Measurements from ENCODE around the gene FGF11. TPM values are rescaled to one million over a fixed set of nuclear protein-coding genes. Genes with fewer than 3 reads are reported as not detected.

FGF11 gene
- total and polyA plus RNA-seq, 2 of the 13 experiments (the other 11 are each of a cell fraction or from before 2014, with no cell fraction given): 0.20 to 7.6 TPM

DNA sequence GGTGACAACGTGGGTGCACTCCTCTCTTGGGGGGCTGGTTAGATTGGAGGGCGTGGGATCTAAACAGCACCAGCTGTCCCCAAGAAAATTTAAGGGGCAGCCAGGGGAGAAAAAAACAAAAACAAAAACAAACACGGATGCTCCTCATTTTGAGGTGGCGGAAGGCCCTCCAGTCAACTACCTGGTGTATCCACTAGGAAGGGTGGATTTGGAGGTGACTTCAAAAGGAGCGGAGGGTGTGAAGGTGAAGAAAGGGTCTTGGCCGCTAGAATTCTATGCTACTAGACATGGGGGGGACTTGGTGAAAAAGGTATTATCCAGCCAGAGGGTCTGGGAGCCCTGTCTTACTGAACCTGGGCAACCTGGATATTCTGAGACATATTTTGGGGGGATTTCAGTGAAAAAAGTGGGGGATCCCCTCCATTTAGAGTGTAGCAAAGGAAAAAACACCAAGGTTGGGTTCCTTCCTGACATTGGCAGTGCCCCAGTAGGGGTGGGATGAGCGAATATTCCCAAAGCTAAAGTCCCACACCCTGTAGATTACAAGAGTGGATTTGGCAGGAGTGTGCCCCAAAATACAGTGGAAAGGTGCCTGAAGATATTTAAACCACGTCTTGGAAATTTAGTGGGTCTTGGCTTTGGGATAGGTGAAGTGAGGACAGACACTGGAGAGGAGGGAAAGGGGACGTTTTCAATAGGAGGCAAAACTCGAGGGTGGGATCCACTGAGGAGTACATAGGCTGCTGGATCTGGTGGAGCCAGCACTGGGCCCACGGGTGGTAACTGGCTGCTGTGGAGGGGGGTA lies 454 bp upstream of the FGF11 start (continued):
- TF ChIP-seq, protein P1, sequence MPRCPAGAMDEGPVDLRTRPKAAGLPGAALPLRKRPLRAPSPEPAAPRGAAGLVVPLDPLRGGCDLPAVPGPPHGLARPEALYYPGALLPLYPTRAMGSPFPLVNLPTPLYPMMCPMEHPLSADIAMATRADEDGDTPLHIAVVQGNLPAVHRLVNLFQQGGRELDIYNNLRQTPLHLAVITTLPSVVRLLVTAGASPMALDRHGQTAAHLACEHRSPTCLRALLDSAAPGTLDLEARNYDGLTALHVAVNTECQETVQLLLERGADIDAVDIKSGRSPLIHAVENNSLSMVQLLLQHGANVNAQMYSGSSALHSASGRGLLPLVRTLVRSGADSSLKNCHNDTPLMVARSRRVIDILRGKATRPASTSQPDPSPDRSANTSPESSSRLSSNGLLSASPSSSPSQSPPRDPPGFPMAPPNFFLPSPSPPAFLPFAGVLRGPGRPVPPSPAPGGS (CRISPR knock-in tag; IDR thresholded peaks at IDR 0.05): no peak
- TF ChIP-seq SRY (CRISPR knock-in tag; IDR thresholded peaks at IDR 0.05) (no peak), ZNF232 (CRISPR knock-in tag; IDR thresholded peaks at IDR 0.05; ENCODE audit: borderline replicate concordance) (no peak)

DNA sequence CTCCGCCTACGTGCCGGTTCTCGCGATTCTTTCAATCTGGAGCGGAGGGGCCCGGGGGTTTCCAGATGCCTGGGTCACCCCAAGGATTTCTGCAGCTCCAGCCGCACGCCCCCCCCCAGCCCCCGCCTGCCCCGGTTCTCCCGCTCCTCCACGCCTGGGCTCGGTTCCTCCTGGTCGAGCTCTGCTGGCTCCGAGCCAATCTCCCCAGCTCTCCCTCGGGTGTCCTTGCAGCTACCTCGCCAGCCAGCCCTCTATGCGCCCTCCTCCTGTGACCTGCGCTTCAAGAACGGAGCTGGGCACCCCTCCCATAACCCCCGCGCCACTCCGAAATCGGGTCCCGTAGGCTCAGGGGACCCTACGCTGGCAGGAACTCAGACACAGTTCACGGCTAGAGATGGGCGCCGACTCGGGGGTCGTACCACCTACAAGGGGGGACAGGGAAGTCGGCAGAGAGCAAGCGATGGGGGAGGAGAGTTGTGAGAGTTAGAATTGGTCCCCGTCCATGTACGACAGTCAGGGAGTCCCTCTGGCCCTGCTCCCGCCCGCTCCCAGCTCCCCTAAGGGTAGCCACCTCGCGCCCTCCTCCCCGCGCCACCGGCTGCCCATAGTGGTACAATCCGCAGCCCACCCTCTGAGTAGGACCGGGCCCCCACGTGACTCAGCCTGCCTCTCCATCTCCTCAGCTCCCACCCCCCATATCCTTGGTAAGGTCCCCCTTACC lies 961 bp downstream of the FGF11 start:
- ATAC-seq (peak; percentile 13), FAIRE-seq (no peak), DNase-seq (ENCODE audit: low spot score) (no peak)
- Histone ChIP-seq H3K9me3 (ENCODE audit: low read length) (no peaks in the 10 kb centered on the region), H3K4me1 (ENCODE audit: insufficient read depth, low read length) (peaks cover 57% of the 10 kb centered on the region), H3K79me2 (ENCODE audit: insufficient read depth, low read length) (no peaks in the 10 kb centered on the region), H3K9ac (ENCODE audit: insufficient read depth, low read depth, low read length) (peak overlapping the region; percentile 68), H3K27me3 (ENCODE audit: control insufficient read depth in 1 of 2, insufficient read depth in 2 of 2, low read length in 2 of 2) (peaks cover 6 to 27% of the 10 kb centered on the region in 2 experiments; a peak in 4 of 5 replicates), H3K36me3 (replicated peaks in 1 of 2; ENCODE audit: control insufficient read depth in 1 of 2, insufficient read depth in 2 of 2, low read length in 2 of 2) (no peaks in the 10 kb centered on the region), H3K4me2 (ENCODE audit: low read depth, low read length) (peak overlapping the region; percentile 94), H2AFZ (ENCODE audit: low read length) (no peak overlapping the region), H4K20me1 (ENCODE audit: insufficient read depth, low read length) (no peaks in the 10 kb centered on the region), H3K4me3 (replicated peaks in 1 of 3; ENCODE audit: insufficient read depth in 1 of 3, low read depth in 2 of 3, low read length in 3 of 3) (peak overlapping the region; percentile 60 to 80 (median 73)), H3K27ac (ENCODE audit: extremely low read length, insufficient read depth, low read length) (peak overlapping the region; percentile 29)
- in situ Hi-C loops (cut with HindIII; ENCODE audit: extremely low pct_ligation_motif_present, low pct_unique_long_range_greater_than_20kb): no loop called here
- POLR2A ChIA-PET: interaction anchor here (0.5 to 2.8 kb wide), 8 partner anchors 37 to 262 kb away, joined by 3 to 21 read pairs (median 4); partner anchors contain the start of genes NEURL4, PLSCR3, TMEM256 and ZBTB4
- intact Hi-C loops (cut with micrococcal nuclease; ENCODE audit: unreplicated experiment): no loop called here
- CTCF ChIA-PET (ENCODE audit: low intra/inter-chr PET ratio, low total read pairs): interaction anchor here (0.6 kb wide), 1 partner anchor 121 kb away, joined by 3 read pairs; no protein-coding TSS in a partner anchor
- BruUV-seq (replicated peaks): no TSS peak
- WGBS (ENCODE audit: low lambda C conversion rate): 8% methylated on average over 27 of the region's 46 CpGs
- TF ChIP-seq ATF7 (IDR thresholded peaks at IDR 0.05) (no peak), ATF7 (CRISPR knock-in tag; IDR thresholded peaks at IDR 0.05) (0 out of 2 replicates have a peak, but pooled peaks have one; percentile 29), PHF21A (CRISPR knock-in tag; IDR thresholded peaks at IDR 0.05) (0 out of 2 replicates have a peak, but pooled peaks have one; percentile 2), ZNF556 (CRISPR knock-in tag; IDR thresholded peaks at IDR 0.05; ENCODE audit: borderline replicate concordance) (0 out of 2 replicates have a peak, but pooled peaks have one; percentile 21), CBX5 (CRISPR knock-in tag; IDR thresholded peaks at IDR 0.05; ENCODE audit: borderline replicate concordance) (0 out of 2 replicates have a peak, but pooled peaks have one; percentile 22), MAZ (IDR thresholded peaks at IDR 0.05; ENCODE audit: borderline replicate concordance, low read depth, low read length) (no peak), MAZ (CRISPR knock-in tag; IDR thresholded peaks at IDR 0.05; ENCODE audit: low read depth) (peak; percentile 42; the same call in 1 of the 2 replicates), SP4 (CRISPR knock-in tag; IDR thresholded peaks at IDR 0.05) (0 out of 2 replicates have a peak, but pooled peaks have one; percentile 40)
- TF ChIP-seq, protein P2, sequence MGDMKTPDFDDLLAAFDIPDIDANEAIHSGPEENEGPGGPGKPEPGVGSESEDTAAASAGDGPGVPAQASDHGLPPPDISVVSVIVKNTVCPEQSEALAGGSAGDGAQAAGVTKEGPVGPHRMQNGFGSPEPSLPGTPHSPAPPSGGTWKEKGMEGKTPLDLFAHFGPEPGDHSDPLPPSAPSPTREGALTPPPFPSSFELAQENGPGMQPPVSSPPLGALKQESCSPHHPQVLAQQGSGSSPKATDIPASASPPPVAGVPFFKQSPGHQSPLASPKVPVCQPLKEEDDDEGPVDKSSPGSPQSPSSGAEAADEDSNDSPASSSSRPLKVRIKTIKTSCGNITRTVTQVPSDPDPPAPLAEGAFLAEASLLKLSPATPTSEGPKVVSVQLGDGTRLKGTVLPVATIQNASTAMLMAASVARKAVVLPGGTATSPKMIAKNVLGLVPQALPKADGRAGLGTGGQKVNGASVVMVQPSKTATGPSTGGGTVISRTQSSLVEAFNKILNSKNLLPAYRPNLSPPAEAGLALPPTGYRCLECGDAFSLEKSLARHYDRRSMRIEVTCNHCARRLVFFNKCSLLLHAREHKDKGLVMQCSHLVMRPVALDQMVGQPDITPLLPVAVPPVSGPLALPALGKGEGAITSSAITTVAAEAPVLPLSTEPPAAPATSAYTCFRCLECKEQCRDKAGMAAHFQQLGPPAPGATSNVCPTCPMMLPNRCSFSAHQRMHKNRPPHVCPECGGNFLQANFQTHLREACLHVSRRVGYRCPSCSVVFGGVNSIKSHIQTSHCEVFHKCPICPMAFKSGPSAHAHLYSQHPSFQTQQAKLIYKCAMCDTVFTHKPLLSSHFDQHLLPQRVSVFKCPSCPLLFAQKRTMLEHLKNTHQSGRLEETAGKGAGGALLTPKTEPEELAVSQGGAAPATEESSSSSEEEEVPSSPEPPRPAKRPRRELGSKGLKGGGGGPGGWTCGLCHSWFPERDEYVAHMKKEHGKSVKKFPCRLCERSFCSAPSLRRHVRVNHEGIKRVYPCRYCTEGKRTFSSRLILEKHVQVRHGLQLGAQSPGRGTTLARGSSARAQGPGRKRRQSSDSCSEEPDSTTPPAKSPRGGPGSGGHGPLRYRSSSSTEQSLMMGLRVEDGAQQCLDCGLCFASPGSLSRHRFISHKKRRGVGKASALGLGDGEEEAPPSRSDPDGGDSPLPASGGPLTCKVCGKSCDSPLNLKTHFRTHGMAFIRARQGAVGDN (CRISPR knock-in tag; IDR thresholded peaks at IDR 0.05): peak; percentile 60

All from HepG2 (cell line).